Measurements from ENCODE around the gene PPP4R2.

PPP4R2 gene

GRCh38 chr3:73070675-73071575 is 74.3 kb downstream of the PPP4R2 start:
- DNase-seq (ENCODE audit: low read depth): no peak

GRCh38 chr3:73071952-73072351 is 75.3 kb downstream of the PPP4R2 start:
- DNase-seq (ENCODE audit: low read depth): no peak

DNA sequence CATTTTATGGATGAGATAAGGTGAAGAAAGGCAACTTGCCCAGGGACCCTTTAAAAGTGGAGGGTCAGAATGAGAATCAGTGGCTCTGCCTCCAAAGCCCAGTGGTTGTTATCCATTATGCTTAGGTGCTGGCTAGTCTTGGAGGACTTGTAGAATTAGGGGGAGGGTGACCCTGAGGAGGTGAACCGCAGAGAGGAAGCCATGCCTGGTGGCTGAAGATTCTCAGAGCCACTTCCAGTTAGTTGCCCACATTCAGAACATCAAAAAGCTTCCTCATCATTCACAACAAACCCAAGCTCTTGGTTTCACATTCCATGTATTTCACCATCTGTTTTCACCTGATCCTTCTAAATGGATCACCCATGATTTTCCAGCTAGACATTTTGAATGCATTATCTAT is 76.0 kb downstream of the PPP4R2 start:
- DNase-seq (ENCODE audit: low read depth): no peak

DNA sequence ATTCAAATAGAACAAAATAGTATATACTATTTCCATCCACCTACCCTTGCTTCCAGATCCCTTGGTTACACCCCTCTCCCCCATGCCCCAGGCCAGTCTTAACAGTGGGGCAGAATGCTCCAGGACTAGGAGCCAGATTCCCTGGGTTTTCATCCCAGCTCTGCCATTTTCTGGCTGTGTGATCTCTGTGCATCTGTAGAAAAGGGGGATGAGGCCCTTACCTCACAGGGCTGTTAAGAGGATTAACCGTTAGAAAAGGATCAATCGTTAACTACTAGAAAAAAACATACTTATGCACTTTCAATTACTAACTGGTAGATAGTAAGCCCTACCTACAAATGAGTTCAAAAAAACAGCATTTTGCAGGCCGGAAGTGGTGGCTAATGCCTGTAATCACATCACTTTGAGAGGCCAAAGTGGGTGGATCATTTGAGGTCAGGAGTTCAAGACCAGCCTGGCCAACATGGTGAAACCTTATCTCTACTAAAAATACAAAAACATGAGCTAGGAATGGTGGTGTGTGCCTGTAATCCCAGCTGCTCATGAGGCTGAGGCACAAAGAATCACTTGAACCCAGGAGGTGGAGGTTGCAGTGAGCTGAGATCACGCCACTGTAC is 76.6 kb downstream of the PPP4R2 start:
- no peak for DNase-seq (ENCODE audit: low read depth)

DNA sequence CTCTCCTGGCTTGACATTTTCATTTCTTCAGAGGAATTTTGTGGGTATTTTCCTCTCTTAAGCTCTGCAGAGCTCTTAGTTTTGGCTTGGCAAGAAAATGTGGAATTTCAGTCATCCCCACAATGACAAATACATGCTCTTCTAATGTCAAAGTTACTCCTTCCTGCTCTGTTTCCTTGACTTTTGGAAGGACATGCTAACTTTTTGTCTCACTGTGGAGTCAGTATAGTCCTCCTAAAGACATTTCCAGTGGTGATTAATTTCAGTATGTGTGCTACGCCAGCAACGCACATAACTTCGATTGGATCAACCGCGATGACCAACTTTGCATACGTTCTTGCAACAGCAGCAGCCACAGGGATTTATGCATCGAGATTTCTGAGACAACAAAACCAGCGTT is 78.2 kb downstream of the PPP4R2 start:
- no peak for DNase-seq (ENCODE audit: low read depth)

DNA sequence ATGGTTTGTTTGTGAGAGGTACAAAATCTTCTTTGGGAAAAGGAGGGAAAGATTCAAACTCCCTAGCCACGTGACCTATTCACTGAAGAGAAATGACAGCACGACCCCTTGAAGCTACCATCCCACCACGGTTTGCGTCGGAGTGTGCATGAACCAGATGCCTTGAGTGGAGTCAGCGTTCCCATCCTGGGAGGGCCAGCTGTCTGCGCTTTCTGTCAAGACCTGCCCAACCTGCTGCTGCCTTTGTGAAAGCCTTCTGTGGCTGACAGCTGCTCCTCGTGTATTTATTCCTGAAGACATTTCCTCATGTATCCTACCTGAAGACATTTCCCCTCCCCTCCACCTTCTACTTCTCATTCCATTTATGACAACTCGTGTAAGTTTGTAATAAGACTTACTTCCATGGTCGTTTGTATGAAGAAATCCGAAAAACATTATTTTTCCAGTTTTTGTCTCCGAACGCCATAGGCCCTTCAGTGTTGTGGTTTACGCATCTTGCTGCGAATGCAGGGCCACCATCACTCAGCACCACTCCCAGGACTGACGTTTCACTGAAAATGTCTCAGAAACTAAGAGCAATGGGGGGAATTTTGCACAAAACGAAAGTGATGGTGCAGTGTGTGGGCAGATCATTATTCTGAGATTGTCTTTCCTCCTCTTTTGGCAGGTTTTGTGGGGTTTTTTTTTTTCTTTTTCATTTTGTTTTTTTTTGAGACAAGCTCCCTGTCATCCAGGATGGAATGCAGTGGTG is 83.8 kb downstream of the PPP4R2 start:
- no peak for DNase-seq (ENCODE audit: low read depth)

DNA sequence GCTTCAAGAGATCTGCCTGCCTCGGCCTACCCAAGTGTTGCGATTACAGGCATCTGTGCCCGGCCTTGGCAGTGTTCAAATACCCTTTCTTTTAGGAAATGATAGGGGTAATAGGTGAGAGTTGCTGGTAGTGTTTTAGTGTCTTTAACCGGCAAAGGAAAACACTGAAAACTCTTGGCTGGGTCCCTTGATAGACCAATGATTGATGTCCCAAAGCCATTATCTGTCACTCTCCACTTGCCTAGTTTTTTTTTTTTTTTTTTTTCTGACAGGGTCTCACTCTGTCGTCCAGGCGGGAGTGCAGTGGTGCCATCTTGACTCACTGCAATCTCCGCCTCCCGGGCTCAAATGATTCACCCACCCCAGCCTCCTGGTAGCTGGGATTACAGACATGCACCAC is 84.5 kb downstream of the PPP4R2 start:
- DNase-seq (ENCODE audit: low read depth): no peak

- DNase-seq (ENCODE audit: low read depth): no peak
Measured at GRCh38 chr3:73084170-73084569, 87.6 kb downstream of the PPP4R2 start.

DNA sequence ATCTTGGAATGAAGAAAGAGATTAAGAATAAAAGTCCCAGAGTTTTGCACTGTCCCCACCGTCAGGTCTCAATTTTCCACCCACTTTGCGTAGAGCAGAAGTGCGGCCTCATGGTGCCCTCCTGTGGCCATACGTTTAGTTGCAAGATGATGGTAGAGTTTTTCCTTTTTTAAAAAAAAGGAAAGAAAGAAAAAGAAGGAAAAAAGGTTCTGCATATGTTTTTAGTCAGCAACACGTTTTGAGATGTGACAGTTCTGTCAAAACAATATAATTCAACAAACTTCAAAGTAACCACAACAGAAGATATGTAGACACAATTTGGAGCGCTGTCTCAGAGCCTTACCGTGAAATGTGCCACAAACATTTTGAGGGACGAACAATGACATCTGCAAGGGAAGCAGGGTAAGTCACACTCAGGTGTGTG is 89.5 kb downstream of the PPP4R2 start:
- DNase-seq (ENCODE audit: low read depth): no peak

- no peak for DNase-seq (ENCODE audit: low read depth)
Measured at GRCh38 chr3:73094129-73094528, 97.5 kb downstream of the PPP4R2 start.

DNA sequence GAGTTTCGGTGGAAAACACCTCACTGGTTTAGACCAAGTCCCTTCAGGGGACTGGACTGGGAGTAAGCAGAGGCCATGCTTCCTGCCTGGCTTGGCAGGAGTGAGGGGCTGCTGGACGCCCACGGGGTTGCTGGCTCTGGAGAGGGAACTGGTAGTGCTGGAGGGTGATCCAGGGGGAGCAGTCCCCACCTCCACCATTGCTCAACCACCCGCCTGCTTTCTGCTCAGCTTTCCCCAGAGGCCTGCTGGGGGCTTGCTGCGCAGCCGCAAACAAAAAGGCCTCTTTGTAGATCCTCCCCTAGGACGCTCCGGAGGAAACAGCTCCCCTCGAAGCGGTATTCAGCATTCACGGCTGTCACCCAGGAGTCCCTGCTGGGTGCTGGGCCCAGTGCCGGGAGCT is 98.3 kb downstream of the PPP4R2 start:
- no peak for DNase-seq (ENCODE audit: low read depth)

- no peak for DNase-seq (ENCODE audit: low read depth)
Measured at GRCh38 chr3:73096169-73096568, 99.6 kb downstream of the PPP4R2 start.

DNA sequence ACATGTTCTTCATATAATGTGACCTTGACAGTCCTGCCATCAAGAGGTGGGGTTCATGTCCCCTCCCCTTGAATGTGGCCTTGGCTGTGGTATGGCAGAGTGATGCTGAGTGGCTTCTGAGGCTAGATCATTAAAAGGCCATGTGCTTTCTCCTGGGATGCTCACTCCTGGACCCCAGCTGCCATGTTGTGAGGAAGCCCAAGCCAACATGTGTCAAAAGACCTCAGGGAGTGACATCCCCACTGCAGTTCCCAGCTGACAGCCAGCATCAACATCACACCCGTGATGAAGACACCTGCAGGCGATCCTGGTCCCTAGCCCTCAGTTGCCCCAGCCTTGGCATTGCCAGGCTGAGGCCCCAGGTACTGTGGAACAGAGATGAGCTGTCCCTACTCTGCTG is 101.4 kb downstream of the PPP4R2 start:
- no peak for DNase-seq (ENCODE audit: low read depth)

DNA sequence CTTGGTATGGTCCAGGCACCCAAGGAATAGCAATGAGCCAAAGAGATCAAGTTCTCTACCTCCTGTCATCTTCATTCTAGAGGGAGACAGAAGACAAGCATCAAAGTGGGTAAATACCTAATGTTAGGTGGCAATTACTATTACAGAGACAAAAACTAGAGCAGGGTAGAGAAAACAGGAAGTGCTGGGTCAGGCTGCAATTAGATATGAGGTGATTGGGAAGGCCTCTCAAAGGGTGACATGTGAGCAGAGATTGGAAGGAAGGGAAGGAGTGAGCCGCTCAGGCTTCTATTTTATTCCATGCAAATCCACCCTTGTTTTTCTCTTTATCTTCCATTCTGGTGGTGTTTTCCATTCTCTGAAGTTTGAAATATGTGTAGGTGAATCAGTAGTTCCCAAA is 102.3 kb downstream of the PPP4R2 start:
- no peak for DNase-seq (ENCODE audit: low read depth)

DNA sequence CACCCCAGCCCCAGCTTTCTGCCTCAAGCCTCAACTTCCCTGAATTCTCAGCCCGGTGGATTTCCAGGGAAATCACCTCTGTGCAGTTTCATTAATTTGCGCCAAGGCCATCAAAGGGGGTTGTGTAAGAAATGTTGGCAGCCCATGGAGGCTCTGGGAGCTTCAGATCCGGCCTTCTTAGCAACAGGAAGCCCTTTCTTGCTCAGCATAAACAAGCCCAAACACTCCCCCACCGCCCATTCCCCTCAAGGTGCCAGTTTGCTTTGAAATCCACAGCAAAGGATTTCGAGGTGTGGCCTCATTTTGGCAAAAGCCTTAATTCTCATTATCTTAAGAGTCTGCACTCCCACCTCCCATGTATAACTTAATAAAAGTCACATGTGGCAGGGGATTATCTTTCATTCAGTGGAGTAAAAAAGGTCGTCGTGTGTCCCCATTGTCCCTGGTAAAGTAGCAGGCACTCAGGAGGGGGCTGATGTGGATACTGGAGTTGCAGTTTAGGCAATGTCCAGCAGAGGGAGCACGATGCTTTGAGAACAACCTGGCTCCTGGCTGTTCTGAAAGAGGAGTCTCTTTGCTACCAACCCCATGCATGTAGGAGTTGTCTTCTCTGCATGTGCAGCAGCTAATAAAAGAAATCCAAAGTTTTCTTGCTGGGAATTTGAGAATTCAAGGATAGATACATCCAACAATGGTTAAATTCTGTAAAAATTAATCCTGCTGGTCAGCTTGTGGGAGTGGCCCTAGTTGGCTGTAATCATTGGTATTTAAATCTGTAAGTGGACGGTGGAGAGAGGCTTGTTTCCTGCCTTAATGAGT is 104.3 kb downstream of the PPP4R2 start:
- peak; percentile 59 for DNase-seq (ENCODE audit: low read depth)

GRCh38 chr3:73101881-73102280 is 105.3 kb downstream of the PPP4R2 start:
- DNase-seq (ENCODE audit: low read depth): no peak

DNA sequence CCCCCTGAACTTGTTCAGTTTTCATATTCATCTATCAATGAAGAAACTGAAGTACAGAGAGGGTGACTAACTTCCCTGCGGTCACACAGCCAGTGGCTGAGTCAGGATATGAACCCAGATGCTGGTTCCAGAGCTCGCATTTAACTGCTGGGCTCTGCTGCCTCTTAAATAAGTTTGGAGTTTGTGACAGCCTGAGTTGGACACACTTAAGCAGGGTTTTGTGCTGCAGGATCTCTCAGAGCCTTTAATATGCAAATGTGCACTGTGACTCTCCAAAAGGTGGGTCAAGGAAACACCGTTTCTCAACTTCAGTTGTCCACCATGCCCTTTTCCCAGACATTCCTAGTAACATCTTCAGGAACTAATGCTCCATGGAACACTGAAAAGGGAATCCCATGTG is 110.6 kb downstream of the PPP4R2 start:
- no peak for DNase-seq (ENCODE audit: low read depth)

- no peak for DNase-seq (ENCODE audit: low read depth)
Measured at GRCh38 chr3:73107676-73108187, 111.1 kb downstream of the PPP4R2 start.

GRCh38 chr3:73108750-73109149 is 112.1 kb downstream of the PPP4R2 start:
- no peak for DNase-seq (ENCODE audit: low read depth)

DNA sequence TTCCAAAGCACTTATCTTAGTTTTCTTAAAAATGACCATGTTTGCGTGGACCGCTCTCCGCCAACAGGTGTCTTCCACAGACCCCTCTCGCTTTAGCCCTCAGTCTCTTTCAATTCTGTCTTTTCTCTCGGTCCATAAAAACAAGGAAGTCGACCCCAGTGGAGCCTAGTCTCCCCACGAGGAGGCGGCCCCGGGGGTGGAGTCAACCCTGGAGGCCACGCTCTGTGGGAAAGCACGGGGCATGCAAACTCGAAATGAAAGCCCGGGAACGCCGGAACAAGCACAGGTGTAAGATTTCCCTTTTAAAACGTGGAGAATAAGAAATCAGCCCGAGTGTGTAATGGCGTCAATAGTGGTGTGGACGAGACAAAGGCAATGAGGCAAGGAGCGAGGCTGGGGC is 113.9 kb downstream of the PPP4R2 start:
- DNase-seq (ENCODE audit: low read depth): no peak

DNA sequence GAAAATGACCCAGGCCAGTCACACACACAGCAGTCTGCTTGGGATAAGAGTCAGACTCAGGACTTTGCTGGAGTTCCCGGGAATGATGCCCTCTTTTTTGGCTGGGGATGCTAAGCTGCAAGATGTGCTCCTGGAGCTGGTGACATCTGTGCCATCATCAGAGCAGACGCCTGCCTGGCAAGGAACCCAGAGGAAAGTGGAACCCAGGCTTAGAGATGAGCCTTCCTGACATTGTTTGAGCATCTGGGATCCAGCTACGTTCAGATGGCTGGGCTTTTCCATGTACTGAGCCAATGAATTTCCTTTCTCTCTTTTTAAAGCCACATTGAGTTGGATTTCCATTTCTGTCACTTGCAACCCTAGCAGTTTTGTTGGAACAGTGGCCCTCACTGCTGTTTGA is 118.1 kb downstream of the PPP4R2 start:
- no peak for DNase-seq (ENCODE audit: low read depth)

DNA sequence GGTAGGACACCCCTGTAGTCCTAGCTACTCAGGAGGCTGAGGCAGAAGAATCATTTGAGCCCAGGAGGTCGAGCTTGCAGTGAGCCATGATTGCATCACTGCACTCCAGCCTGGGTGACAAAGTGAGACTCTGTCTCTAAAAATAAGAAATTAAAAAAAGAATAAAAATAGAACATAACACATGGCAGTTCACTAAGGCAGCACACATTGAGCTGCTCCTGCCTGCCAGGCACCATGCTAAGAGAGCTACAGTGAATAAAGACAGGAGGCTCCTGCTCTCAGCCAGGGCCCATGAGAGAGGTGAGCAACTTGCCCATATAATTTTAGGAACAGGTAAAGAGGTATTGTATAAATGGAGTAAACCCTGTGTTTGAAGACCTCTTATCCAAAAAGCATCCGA is 119.2 kb downstream of the PPP4R2 start:
- no peak for DNase-seq (ENCODE audit: low read depth)
